ENCODE measurements around the gene SERGEF.

Gene SERGEF

GRCh38 chr11:17967661-17968060, 45.2 kb downstream of the SERGEF start:
- no peak overlapping the region for H3K4me3 ChIP-seq (ENCODE audit: low read depth, low read length)
- no peak overlapping the region for H3K27ac ChIP-seq
- no peaks in the 10 kb centered on the region for H3K4me1 ChIP-seq
- no peaks in the 10 kb centered on the region for H3K36me3 ChIP-seq (ENCODE audit: control insufficient read depth, insufficient read depth, low read length)
- H3K9me3 ChIP-seq (ENCODE audit: control insufficient read depth, low read length) = no peaks in the 10 kb centered on the region
- no peaks in the 10 kb centered on the region for H3K79me2 ChIP-seq
- TF ChIP-seq CTCF (IDR thresholded peaks at IDR 0.05) = no peak
- H3K9ac ChIP-seq = no peak overlapping the region
- H3K4me2 ChIP-seq (ENCODE audit: low read length) = no peak overlapping the region
- H2AFZ ChIP-seq = no peak overlapping the region
- no peaks in the 10 kb centered on the region for H3K27me3 ChIP-seq (ENCODE audit: control insufficient read depth, insufficient read depth, low read length)

- no peak overlapping the region for H2AFZ ChIP-seq
- H3K27me3 ChIP-seq (ENCODE audit: control insufficient read depth, insufficient read depth, low read length) = no peaks in the 10 kb centered on the region
- no peaks in the 10 kb centered on the region for H3K36me3 ChIP-seq (ENCODE audit: control insufficient read depth, insufficient read depth, low read length)
- H3K4me1 ChIP-seq = no peaks in the 10 kb centered on the region
- H3K9me3 ChIP-seq (ENCODE audit: control insufficient read depth, low read length) = no peaks in the 10 kb centered on the region
- no peaks in the 10 kb centered on the region for H3K79me2 ChIP-seq
- no peak overlapping the region for H3K27ac ChIP-seq
- TF ChIP-seq CTCF (IDR thresholded peaks at IDR 0.05) = no peak
- no peak overlapping the region for H3K4me3 ChIP-seq (ENCODE audit: low read depth, low read length)
- no peak overlapping the region for H3K4me2 ChIP-seq (ENCODE audit: low read length)
- H3K9ac ChIP-seq = no peak overlapping the region
Observed at GRCh38 chr11:17960091-17960490, 52.8 kb downstream of the SERGEF start.

GRCh38 chr11:17958446-17958845, 54.4 kb downstream of the SERGEF start:
- no peak overlapping the region for H3K4me2 ChIP-seq (ENCODE audit: low read length)
- no peak overlapping the region for H3K9ac ChIP-seq
- no peak overlapping the region for H3K27ac ChIP-seq
- no peaks in the 10 kb centered on the region for H3K9me3 ChIP-seq (ENCODE audit: control insufficient read depth, low read length)
- H2AFZ ChIP-seq = no peak overlapping the region
- no peaks in the 10 kb centered on the region for H3K79me2 ChIP-seq
- no peaks in the 10 kb centered on the region for H3K36me3 ChIP-seq (ENCODE audit: control insufficient read depth, insufficient read depth, low read length)
- TF ChIP-seq CTCF (IDR thresholded peaks at IDR 0.05) = no peak
- no peaks in the 10 kb centered on the region for H3K27me3 ChIP-seq (ENCODE audit: control insufficient read depth, insufficient read depth, low read length)
- H3K4me1 ChIP-seq = no peaks in the 10 kb centered on the region
- no peak overlapping the region for H3K4me3 ChIP-seq (ENCODE audit: low read depth, low read length)

GRCh38 chr11:17954395-17955252, 58.2 kb downstream of the SERGEF start:
- Histone ChIP-seq H3K36me3 (ENCODE audit: control insufficient read depth, insufficient read depth, low read length) (no peaks in the 10 kb centered on the region), H3K4me3 (ENCODE audit: low read depth, low read length) (no peak overlapping the region)

More at GRCh38 chr11:17954395-17955252, 58.2 kb downstream of the SERGEF start:
- Histone ChIP-seq H3K4me1 (peaks cover 2% of the 10 kb centered on the region), H3K79me2 (no peaks in the 10 kb centered on the region), H3K9me3 (ENCODE audit: control insufficient read depth, low read length) (no peaks in the 10 kb centered on the region), H3K9ac (no peak overlapping the region), H3K27me3 (ENCODE audit: control insufficient read depth, insufficient read depth, low read length) (no peaks in the 10 kb centered on the region), H3K4me2 (ENCODE audit: low read length) (no peak overlapping the region), H3K27ac (no peak overlapping the region), H2AFZ (no peak overlapping the region)
- TF ChIP-seq CTCF (IDR thresholded peaks at IDR 0.05) = no peak
